ENCODE measurements around the gene DHDH. TPM values are rescaled to one million over a fixed set of nuclear protein-coding genes. Genes with fewer than 3 reads are reported as not detected.

Gene DHDH
- total RNA-seq, 1 donor, result under 0.01 TPM

DNA sequence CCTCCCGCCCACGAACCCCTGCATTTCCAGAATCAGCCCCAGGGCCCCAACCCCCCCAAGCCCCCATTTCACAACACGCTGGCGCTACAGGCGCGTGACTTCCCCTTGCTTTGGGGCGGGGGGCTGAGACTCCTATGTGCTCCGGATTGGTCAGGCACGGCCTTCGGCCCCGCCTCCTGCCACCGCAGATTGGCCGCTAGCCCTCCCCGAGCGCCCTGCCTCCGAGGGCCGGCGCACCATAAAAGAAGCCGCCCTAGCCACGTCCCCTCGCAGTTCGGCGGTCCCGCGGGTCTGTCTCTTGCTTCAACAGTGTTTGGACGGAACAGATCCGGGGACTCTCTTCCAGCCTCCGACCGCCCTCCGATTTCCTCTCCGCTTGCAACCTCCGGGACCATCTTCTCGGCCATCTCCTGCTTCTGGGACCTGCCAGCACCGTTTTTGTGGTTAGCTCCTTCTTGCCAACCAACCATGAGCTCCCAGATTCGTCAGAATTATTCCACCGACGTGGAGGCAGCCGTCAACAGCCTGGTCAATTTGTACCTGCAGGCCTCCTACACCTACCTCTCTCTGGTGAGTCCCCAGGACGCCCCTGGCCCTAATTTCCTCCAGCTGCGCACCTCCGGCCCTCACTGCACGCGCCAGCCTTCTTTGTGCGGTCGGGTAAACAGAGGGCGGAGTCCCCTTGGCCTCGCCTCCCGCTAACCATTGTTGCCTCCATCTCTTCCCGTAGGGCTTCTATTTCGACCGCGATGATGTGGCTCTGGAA, 31.7 kb downstream of the DHDH start, which contains the start of gene FTL:
TSS of gene FTL (plus strand) at position 270 of the 766 bp plus-strand sequence. CDS start at position 469, 199 bp downstream.
- peak; percentile 66 to 97 (median 95) for DNase-seq (ENCODE audit: low read depth in 2 of 3, low spot score in 2 of 3)

DNA sequence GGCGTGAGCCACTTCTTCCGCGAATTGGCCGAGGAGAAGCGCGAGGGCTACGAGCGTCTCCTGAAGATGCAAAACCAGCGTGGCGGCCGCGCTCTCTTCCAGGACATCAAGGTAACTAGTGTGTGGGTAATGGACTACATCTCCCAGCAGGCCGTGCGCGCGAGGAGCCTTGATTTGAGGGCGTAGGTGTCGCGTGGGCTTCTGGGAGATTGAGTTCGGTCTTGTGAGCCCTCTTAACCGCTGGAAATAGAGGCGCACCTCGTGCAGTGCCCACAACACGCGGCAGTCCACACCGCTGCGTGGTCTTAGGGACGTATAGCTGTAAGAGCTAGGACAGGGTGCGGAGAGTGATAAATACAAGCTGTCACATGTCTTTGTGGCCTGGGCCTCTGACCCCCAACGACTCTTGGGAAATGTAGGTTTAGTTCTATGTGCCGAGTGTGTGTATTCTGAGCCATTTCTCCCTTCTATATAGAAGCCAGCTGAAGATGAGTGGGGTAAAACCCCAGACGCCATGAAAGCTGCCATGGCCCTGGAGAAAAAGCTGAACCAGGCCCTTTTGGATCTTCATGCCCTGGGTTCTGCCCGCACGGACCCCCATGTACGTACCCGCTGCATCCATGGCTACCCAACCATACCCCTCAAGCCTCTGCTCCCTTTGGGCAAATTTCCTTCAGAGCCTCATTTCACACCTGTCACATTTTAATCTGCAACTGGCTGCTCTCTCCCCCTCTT, 32.5 kb downstream of the DHDH start:
- DNase-seq (ENCODE audit: low read depth in 2 of 3, low spot score in 2 of 3), result peak; percentile 68 to 90 (median 80)

DNA sequence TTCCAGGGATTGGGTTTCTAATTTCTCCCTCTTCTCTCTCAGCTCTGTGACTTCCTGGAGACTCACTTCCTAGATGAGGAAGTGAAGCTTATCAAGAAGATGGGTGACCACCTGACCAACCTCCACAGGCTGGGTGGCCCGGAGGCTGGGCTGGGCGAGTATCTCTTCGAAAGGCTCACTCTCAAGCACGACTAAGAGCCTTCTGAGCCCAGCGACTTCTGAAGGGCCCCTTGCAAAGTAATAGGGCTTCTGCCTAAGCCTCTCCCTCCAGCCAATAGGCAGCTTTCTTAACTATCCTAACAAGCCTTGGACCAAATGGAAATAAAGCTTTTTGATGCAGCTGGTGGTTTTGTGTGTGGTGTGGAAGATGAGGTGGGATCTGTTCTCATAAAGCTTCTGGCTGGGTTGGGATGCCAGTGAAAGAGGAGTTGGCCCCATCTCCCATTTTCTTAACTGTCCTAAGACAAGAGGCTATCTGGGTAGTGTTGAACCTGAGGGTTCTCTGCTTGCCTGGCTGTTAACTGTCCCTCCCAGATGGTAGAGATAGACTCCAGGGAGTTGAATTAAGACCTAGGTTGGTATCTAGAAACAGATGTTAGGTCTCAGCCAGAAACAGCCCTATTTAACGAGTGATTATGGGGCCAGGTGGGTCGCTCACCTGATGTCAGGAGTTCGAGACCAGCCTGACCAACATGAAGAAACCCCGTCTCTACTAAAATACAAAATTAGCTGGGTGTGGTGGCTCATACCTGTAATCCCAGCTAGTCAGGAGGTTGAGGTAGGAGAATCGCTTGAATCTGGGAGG, 33.2 kb downstream of the DHDH start:
- DNase-seq (ENCODE audit: low read depth in 2 of 3, low spot score in 2 of 3), result no peak

DNA sequence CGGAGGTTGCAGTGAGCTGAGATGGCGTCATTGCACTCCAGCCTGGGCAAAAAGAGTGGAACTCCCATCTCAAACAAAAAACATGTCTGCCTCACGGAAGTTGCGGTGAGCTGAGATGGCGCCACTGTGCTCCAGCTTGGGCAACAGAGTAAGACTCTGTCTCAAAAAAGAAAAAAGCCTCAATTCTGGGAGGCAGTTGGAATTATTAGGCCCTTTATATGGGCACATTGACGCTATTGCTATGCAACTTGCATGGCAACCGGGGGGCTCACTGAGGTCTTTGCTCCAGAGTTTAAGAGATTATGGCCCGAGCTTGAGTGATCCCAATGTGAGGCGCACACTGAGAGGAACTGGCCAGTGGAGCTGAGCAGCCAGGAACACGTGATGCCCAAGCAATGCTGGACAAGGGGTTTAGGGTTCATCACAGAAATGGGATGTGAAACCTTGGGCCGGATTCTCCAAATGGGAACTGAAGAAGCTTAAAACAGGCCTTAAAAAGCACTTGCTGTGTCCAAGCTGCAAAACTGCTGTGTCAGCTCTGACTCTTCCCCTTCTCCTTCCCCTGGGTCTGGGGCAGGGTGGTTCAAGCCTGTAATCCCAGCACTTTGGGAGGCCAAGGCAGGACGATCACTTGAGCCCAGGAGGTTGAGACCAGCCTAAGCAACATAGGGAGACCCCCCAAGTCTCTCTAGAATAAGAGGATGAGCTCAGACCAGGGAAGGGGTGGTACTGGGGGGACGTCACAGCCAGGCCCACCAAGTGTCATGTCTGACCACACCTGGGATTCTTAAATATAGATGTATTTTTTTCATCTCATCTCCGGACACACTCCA, 34.1 kb downstream of the DHDH start:
- DNase-seq (ENCODE audit: low read depth in 2 of 3, low spot score in 2 of 3), result peak in 1 of 3 donors; percentile 26

DNA sequence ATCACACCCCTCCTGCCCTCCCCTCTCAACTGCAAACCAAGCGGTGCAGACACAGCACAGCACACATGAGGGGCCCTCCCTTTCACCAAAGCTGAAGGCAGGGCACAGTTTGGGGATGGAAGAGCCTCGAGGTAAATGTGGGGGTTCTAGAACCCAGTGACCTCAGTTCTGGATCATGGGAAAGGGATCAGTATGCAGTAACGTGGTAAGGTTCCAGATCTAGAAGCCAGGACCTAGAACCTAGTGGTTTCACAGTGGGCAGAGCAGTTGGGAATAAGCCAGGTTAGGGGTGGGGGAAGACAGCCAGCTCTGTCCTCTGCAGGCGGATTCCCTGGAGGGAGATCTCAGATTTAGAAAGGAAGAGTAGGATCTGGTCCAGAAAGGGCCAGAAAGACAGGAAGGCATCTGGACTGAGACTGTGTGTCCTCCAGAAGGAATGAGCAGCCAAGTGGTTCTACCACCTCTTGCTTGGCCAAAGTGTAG, 34.7 kb downstream of the DHDH start:
- no peak for DNase-seq (ENCODE audit: low read depth in 2 of 3, low spot score in 2 of 3)

DNA sequence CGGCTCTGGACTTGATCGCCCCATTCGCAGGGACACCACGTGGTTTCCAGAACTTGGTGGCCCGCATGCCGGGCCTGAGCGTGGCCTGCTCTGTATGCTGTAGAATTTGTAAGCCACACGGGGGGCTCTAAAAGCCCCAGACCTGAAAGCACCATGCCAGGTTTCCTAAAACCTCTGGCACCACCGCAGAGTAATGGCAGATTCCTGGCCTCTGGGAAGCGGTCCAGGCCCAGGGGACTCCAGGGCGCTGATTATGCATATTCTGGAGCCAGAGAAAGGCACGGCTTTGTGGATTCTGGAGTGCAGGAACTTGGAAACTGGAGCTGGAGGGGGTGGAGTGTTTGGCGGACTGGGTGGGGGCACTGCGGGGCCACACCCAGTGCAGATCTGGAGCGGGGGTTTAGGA, 35.3 kb downstream of the DHDH start:
- DNase-seq (ENCODE audit: low read depth in 2 of 3, low spot score in 2 of 3), result no peak

GRCh38 chr19:48969276-48970138, 36.0 kb downstream of the DHDH start:
- DNase-seq (ENCODE audit: low read depth in 2 of 3, low spot score in 2 of 3), result peak in 2 of 3 donors; percentile 31 to 48

GRCh38 chr19:48970139-48970766, 36.8 kb downstream of the DHDH start:
- no peak for DNase-seq (ENCODE audit: low read depth in 2 of 3, low spot score in 2 of 3)

- DNase-seq (ENCODE audit: low read depth in 2 of 3, low spot score in 2 of 3), result peak; percentile 77 to 93 (median 89)
Observed at GRCh38 chr19:48970923-48971395, 37.5 kb downstream of the DHDH start.

DNA sequence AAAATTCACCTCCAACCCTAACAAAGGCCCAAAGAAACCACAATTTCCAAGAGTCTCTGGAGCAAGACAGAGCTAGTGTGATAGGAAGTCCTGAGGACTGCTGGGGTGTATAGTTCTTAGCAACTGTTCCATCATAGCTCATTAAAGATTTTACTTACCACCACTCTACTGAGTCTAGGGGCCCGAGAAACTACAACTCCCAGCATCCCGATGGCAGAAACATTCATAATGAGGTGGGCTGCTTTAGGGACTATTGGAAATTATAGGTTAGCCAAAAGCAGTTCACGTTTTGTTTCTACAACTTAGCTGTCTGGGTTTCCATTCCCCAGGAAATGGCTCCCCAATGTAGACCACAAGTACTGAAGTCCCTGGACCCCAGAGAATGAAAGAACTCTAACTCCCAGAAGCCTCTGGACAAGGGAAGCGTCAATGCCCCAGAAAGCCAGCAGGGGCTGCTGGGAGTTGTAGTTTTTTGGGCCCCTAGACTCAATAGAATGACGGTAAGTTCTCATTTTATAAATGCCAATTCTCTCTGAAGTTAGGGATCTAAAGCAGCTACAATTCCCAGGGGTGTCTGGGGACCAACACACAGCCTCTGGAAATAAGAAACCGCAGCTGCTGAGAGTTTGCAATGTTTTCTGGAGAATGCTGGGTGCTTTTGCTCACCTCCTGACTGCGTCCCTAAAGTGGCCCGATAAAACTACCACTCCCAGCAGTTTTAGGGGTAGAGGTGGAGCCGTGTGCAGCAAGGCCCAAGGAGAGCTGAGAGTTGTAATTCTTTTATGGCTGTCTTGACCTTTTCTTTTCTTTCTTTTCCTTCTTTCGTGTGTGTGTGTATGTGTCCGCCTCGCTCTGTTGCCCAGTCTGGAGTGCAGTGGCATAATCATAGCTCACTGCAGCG, 42.7 kb downstream of the DHDH start:
- DNase-seq (ENCODE audit: low read depth in 2 of 3, low spot score in 2 of 3), result peak in 2 of 3 donors; percentile 63 to 83

GRCh38 chr19:48977061-48977460, 43.6 kb downstream of the DHDH start:
- no peak for DNase-seq (ENCODE audit: low read depth in 2 of 3, low spot score in 2 of 3)

- no peak for DNase-seq (ENCODE audit: low read depth in 2 of 3, low spot score in 2 of 3)
Observed at GRCh38 chr19:48982280-48982679, 48.8 kb downstream of the DHDH start.

GRCh38 chr19:48985711-48986110, 52.2 kb downstream of the DHDH start:
- no peak for DNase-seq (ENCODE audit: low read depth in 2 of 3, low spot score in 2 of 3)

GRCh38 chr19:48986211-48986610, 52.7 kb downstream of the DHDH start:
- DNase-seq (ENCODE audit: low read depth in 2 of 3, low spot score in 2 of 3), result no peak

GRCh38 chr19:48987323-48987722, 53.8 kb downstream of the DHDH start:
- DNase-seq (ENCODE audit: low read depth in 2 of 3, low spot score in 2 of 3), result no peak

GRCh38 chr19:48988286-48988685, 54.8 kb downstream of the DHDH start:
- DNase-seq (ENCODE audit: low read depth in 2 of 3, low spot score in 2 of 3), result no peak

DNA sequence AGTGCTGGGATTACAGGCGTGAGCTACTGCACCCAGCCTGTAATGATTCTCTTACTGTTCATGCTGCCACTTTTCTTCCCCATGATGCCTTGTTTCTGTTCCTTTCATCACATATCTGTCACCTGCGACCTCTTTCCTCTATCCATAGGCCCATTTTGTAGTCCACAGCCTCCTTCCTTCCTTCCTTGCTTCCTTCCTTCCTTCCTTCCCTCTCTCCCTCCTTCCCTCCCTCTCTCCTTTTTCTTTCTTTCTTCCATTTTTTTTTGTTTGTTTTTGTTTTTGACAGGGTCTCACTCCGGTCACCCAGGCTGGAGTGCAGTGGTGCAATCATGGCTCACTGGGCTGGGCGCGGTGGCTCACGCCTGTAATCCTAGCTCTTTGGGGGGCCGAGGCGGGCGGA, 55.4 kb downstream of the DHDH start:
- no peak for DNase-seq (ENCODE audit: low read depth in 2 of 3, low spot score in 2 of 3)
